AG09309 (cell line): ENCODE results near the gene RBSN.

ENCODE experiments used
- DNase-seq: peaks from one replicate; pipeline ENCODE4 v3.0.0-alpha.2; 2010; ENCODE audit warnings: low read depth
- H3K4me3 ChIP-seq: 2 replicates; pipeline ENCODE4 v1.5.1; 2011; ENCODE audit warnings: mild to moderate bottlenecking, low read depth, low read length, moderate library complexity; ENCODE audit not compliant: control insufficient read depth
- CTCF ChIP-seq: IDR thresholded peaks from 2 replicates; pipeline ENCODE4 v1.5.1; 2011; ENCODE audit warnings: mild to moderate bottlenecking, low read depth, low read length, inconsistent platforms; ENCODE audit not compliant: insufficient read depth, control insufficient read depth; ENCODE audit errors: missing control alignments

Gene RBSN

GRCh38 chr3:15086699-15087098, 12.2 kb downstream of the RBSN start:
- no peak for TF ChIP-seq CTCF
- no peak overlapping the region for H3K4me3 ChIP-seq
- no peak for DNase-seq

GRCh38 chr3:15086263-15086662, 12.7 kb downstream of the RBSN start:
- DNase-seq = no peak
- TF ChIP-seq CTCF = no peak
- H3K4me3 ChIP-seq = no peak overlapping the region

GRCh38 chr3:15083252-15083651, 15.7 kb downstream of the RBSN start:
- DNase-seq = no peak
- TF ChIP-seq CTCF = no peak
- H3K4me3 ChIP-seq = no peak overlapping the region

GRCh38 chr3:15081960-15082664, 16.8 kb downstream of the RBSN start:
- no peak for DNase-seq
- no peak for TF ChIP-seq CTCF
- H3K4me3 ChIP-seq = no peak overlapping the region

- no peak for TF ChIP-seq CTCF
- H3K4me3 ChIP-seq = no peak overlapping the region
- no peak for DNase-seq
Measured at GRCh38 chr3:15079091-15079490, 19.9 kb downstream of the RBSN start.

- TF ChIP-seq CTCF = no peak
- no peak for DNase-seq
- H3K4me3 ChIP-seq = no peak overlapping the region
Measured at GRCh38 chr3:15074500-15074899, 24.4 kb downstream of the RBSN start.
